ENCODE measurements around the gene RTEL1.

Gene RTEL1

DNA sequence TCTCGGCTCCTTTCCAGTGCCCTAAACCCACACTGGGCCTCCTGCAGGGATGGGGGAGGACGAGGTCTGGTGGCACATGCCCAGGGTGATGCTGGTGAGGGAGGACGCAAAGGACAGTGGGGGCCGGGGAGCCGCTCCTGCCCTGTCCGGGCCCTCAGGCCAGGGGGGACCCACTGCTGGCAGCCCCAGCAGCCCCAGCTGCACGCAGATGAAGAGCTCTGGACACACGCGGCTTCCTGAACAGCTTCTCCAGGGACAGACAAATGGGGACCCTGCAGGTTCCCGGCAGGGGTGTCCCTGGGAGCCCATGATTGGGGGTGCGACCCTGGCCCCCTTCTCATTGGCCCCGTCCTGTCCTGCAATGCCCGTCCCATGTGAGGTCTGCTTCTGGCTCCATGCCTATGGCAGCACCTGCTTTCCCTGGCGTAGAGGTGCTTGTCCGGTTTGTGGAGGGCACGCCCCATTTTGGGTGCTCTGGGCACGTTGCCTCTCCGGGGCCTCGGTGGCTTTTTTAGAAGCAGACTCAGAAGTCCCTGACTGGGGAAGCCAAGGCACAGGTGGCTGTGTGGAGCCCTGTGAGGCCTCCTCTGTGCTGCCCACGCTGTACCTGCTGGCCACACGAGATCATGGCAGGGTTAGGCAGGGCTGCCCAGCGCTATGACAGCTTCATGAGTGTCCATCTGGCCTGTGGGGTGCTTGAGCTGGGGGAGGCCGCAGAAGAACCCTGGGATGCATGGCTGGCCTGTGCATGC is 22.9 kb downstream of the RTEL1 start:
- Histone ChIP-seq H3K36me3 (ENCODE audit: insufficient read depth, low read length) (peaks cover 3% of the 10 kb centered on the region; the same call in 1 of the 2 replicates), H3K4me1 (ENCODE audit: insufficient read depth, low read length) (peaks cover 3% of the 10 kb centered on the region; the same call in 1 of the 2 replicates), H3K9ac (ENCODE audit: low read depth, low read length) (no peak overlapping the region), H3K9me3 (ENCODE audit: control insufficient read depth, insufficient read depth, low read length) (no peaks in the 10 kb centered on the region)

DNA sequence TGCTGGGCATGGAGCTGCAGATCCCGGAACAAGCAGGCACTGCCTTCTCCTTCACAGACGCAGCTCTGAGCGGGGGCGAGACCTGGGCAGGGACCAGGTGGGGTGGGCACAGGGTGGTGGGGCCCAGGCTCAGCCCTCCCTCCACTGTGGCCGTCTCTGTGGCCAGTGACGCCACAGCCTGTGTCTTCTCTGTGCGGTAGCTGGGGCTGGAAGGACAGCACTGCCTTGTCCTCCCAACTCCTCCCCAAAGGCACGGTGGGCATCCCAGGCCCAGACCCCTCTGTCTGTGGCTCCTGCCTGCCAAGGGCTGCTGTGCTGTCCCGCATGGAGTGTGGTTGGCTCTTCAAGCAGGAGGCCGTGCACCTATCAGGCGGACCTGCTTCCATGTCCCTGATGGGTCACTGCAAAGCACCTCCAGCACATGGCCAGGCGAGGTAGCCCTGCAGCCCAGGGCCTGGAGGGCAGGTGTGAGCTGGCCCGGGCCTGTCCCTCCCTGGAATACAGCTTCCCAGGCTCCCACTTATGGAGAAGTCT is 23.6 kb downstream of the RTEL1 start:
- no peaks in the 10 kb centered on the region for H3K9me3 ChIP-seq (ENCODE audit: control insufficient read depth, insufficient read depth, low read length)
- H3K9ac ChIP-seq (ENCODE audit: low read depth, low read length): no peak overlapping the region
- H3K36me3 ChIP-seq (ENCODE audit: insufficient read depth, low read length): peaks cover 3% of the 10 kb centered on the region; the same call in 1 of the 2 replicates
- peaks cover 3% of the 10 kb centered on the region; the same call in 1 of the 2 replicates for H3K4me1 ChIP-seq (ENCODE audit: insufficient read depth, low read length)

DNA sequence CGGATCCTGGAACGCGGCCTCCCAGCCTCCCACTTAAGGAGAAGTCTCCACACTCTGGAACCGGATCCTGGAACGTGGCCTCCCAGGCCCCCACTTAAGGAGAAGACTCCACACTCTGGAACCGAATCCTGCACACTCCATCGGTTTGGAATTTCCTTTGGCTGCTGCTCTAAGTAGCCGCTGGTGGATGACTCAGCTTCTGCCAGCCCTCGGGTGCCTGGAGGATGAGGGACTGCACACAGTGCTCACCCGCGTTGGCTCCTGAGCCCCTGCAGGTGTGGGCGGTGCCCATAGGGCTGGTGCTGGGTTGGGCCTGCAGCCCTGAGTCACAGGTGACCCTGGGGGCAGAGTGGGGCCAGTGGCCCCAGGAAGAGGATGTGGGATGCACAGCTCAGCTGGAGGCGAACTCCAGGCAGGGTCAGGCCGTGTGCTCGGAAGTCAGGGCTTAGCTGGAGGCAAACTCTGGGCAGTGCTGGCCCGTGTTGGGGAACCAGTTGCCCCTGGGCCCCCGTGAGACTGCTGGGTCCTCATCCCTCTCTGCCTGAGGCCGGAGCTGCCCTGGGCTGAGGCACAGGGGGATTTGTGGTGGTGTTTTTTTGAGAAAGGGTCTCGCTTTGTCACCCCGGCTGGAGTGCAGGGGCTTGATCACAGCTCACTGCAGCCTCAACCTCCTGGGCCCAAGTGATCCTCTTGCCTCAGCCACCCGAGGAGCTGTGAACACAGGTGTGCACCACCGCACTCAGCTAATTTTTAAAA is 24.4 kb downstream of the RTEL1 start:
- no peak overlapping the region for H3K9ac ChIP-seq (ENCODE audit: low read depth, low read length)
- peaks cover 3% of the 10 kb centered on the region; the same call in 1 of the 2 replicates for H3K36me3 ChIP-seq (ENCODE audit: insufficient read depth, low read length)
- H3K9me3 ChIP-seq (ENCODE audit: control insufficient read depth, insufficient read depth, low read length): no peaks in the 10 kb centered on the region
- peaks cover 3% of the 10 kb centered on the region; the same call in 1 of the 2 replicates for H3K4me1 ChIP-seq (ENCODE audit: insufficient read depth, low read length)

DNA sequence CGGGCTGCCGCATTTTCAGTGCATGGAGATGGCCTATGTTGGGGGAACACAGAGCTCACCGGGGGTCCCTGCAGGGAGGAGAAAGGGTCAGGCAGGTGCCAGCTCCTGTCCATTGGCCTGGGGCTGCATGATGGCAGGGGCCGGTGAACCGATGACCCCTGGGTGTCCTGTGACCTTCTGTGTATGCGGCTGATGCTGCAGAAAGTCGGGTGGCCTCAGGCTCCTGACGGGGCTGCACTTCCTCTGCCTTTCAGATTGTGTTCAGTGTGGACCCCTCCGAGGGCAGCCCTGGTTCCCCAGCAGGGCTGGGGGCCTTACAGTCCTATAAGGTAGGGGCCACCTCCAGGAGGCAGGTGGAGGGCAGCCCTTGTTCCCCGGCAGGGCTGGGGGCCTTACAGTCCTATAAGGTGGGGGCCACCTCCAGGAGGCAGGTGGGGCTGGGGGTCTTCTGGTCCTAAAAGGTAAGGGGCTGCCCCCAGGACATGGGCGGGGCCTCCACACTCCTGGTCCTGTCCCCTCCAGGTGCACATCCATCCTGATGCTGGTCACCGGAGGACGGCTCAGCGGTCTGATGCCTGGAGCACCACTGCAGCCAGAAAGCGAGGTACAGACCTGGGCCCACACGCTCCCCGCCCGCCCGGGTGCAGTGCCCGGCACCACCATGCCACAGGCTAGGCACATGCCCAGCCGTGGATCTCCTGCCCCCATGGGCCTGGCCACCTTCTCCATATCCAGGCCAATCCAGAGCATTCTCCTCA is 27.3 kb downstream of the RTEL1 start:
- Histone ChIP-seq H3K4me1 (ENCODE audit: insufficient read depth, low read length) (peaks cover 3% of the 10 kb centered on the region; the same call in 1 of the 2 replicates), H3K9me3 (ENCODE audit: control insufficient read depth, insufficient read depth, low read length) (no peaks in the 10 kb centered on the region), H3K9ac (ENCODE audit: low read depth, low read length) (no peak overlapping the region), H3K36me3 (ENCODE audit: insufficient read depth, low read length) (0 out of 2 replicates have a peak, but pooled peaks cover 3% of the 10 kb centered on the region)

DNA sequence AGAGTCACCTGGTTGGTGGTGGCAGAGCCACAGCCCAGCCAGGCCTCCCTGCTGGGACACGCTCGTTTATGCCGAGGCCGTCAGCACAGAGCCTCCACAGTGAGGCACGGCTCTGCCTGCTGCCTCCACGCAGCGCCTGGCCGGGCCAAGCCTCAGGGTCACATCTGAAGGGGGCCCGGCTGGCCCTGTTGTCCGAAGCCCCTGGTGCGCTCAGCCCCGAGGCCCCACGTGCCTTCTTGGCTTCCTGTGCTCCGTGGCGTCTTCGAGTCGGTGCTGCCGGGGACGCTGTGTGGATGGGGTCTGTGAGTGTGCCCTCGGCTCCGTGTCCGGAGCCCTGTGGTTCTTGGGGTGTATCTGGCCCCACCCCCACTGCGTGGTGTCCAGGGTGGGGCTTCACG is 28.0 kb downstream of the RTEL1 start:
- 0 out of 2 replicates have a peak, but pooled peaks cover 3% of the 10 kb centered on the region for H3K36me3 ChIP-seq (ENCODE audit: insufficient read depth, low read length)
- H3K9ac ChIP-seq (ENCODE audit: low read depth, low read length): no peak overlapping the region
- H3K9me3 ChIP-seq (ENCODE audit: control insufficient read depth, insufficient read depth, low read length): no peaks in the 10 kb centered on the region
- peaks cover 3% of the 10 kb centered on the region; the same call in 1 of the 2 replicates for H3K4me1 ChIP-seq (ENCODE audit: insufficient read depth, low read length)

DNA sequence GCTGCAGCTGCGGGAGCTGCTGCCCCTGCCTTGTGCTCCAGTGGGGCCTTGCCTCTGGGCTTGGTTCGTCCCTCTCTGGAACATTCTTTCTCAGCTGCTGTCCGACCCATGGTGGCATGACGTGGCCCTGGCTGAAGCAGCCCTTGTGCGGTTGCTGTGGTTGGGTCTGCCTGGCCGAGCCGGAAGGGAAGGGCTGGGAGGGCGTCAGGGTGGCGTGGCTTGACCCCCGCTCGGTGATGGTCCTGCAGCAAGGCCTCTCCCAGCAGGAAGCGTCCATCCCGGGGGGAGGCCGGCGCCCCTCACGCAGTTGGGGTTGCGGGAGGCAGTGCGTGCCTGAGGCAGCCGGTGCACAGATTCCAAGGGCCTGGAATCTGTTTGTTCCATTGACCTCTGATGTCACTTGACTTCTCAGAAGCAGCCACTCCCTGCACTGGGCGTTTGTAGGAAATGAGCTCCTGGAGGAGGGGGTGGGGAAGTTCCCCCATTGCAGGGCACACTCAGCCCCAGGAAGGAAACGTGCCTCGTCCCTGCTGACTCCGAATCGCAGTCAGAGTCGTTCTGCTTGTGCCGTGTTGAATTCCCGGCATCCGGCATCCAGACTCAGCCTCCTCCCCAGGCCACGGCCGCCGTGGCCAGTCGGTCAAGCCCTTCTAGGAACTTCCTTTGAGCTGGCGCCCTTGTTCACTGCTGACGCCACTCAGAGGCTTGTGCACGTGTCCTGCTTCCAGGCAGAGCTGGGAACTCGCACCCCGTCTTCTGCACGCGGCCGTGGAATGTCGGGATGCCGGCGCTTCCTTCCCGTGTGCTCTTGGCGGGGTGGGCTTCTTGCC is 28.6 kb downstream of the RTEL1 start:
- peaks cover 3% of the 10 kb centered on the region; the same call in 1 of the 2 replicates for H3K4me1 ChIP-seq (ENCODE audit: insufficient read depth, low read length)
- H3K36me3 ChIP-seq (ENCODE audit: insufficient read depth, low read length): 0 out of 2 replicates have a peak, but pooled peaks cover 3% of the 10 kb centered on the region
- H3K9me3 ChIP-seq (ENCODE audit: control insufficient read depth, insufficient read depth, low read length): no peaks in the 10 kb centered on the region
- H3K9ac ChIP-seq (ENCODE audit: low read depth, low read length): no peak overlapping the region

DNA sequence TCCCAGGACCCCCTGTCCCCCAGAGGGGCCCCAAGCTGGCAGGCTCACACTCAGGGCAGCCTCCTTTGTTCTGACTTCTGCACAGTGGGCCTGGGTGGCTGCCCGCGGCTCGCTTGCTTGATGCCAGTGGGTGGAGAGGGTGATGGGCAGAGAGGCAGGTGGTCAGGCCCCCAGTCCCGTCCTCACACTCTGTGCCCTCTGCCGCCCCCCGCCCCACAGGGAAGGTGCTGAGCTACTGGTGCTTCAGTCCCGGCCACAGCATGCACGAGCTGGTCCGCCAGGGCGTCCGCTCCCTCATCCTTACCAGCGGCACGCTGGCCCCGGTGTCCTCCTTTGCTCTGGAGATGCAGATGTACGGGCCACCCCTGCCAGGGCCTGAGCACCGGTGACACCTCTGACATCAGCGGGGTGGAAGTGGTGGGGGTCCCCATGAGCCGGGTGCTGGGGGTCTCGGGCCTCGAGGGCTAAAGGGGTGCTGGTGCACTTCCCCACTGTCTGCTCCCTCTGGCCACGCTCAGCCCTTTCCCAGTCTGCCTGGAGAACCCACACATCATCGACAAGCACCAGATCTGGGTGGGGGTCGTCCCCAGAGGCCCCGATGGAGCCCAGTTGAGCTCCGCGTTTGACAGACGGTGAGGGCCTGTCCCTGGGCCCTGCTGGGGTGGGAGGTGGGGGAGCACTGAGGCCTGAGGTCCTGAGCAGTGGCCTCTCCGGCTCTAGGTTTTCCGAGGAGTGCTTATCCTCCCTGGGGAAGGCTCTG is 29.5 kb downstream of the RTEL1 start:
- Histone ChIP-seq H3K36me3 (ENCODE audit: insufficient read depth, low read length) (0 out of 2 replicates have a peak, but pooled peaks cover 3% of the 10 kb centered on the region), H3K4me1 (ENCODE audit: insufficient read depth, low read length) (peaks cover 3% of the 10 kb centered on the region; the same call in 1 of the 2 replicates), H3K9me3 (ENCODE audit: control insufficient read depth, insufficient read depth, low read length) (no peaks in the 10 kb centered on the region), H3K9ac (ENCODE audit: low read depth, low read length) (no peak overlapping the region)

DNA sequence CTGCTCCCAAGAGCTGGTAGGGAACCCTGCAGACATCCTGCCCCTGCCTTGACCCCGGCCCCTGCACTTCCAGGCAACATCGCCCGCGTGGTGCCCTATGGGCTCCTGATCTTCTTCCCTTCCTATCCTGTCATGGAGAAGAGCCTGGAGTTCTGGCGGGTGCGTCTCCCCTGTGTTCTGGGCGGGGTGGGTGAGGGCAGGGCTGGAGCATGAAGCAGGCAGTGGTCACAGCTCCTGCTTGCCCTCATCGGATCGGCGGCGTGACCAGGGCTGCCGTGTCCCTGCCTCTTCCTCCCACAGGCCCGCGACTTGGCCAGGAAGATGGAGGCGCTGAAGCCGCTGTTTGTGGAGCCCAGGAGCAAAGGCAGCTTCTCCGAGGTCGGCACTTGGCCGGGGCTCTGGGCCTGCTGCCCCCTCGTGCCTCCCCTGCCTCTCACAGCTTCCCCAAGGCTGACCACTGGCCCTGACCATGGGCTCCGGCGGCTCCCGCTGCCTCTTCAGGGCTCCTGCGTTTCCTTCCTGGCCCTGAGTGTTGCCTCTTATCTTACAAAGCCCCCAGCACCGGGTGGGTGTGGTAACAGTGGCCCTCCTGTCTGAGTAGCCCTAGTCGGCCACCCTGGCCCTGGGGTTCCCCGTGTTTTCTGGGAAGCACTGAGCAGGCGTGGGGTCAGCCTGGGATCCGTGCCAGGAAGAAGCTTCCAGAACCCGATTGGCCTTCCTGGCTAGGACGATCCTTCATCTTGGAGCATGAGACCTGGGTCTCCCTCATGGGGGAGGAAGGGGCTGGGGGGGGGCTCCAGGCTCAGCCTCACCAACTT is 30.3 kb downstream of the RTEL1 start:
- Histone ChIP-seq H3K36me3 (ENCODE audit: insufficient read depth, low read length) (no peaks in the 10 kb centered on the region), H3K9me3 (ENCODE audit: control insufficient read depth, insufficient read depth, low read length) (no peaks in the 10 kb centered on the region), H3K9ac (ENCODE audit: low read depth, low read length) (no peak overlapping the region), H3K4me1 (ENCODE audit: insufficient read depth, low read length) (no peaks in the 10 kb centered on the region; the same call in 1 of the 2 replicates)

DNA sequence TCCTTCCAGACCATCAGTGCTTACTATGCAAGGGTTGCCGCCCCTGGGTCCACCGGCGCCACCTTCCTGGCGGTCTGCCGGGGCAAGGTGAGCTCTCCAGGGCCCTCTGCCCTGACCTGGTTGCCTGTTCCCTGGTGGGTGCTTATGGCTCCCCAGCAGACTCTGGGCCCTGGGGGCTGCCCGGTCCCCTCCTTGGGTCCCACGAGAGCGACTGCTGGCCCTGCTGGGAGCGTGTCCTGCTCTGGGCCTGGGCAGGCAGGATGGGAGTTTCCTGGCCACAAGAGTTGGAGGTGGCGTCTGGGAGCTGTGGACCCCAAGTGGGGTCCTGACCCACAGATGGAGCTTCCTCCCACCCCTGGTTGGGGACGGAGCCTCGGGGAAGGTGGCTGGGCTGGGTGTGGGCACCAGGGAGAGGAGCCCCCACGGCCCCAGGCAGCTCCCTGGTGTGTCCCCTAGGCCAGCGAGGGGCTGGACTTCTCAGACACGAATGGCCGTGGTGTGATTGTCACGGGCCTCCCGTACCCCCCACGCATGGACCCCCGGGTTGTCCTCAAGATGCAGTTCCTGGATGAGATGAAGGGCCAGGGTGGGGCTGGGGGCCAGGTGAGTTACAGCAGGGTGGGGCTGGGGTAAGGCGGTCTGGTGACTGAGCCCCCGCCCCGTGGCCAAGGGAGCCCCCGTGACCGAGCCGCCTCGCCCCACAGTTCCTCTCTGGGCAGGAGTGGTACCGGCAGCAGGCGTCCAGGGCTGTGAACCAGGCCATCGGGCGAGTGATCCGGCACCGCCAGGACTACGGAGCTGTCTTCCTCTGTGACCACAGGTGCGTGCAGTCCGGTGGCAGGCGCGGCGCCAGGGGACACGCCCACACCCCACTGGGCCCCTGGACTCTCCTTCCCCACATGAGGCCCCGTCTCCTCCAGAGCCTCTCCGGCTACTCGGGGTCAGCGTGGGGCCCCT is 31.2 kb downstream of the RTEL1 start:
- Histone ChIP-seq H3K9me3 (ENCODE audit: control insufficient read depth, insufficient read depth, low read length) (no peaks in the 10 kb centered on the region), H3K4me1 (ENCODE audit: insufficient read depth, low read length) (no peaks in the 10 kb centered on the region; the same call in 1 of the 2 replicates), H3K36me3 (ENCODE audit: insufficient read depth, low read length) (peaks cover 2% of the 10 kb centered on the region; the same call in 1 of the 2 replicates), H3K9ac (ENCODE audit: low read depth, low read length) (no peak overlapping the region)

DNA sequence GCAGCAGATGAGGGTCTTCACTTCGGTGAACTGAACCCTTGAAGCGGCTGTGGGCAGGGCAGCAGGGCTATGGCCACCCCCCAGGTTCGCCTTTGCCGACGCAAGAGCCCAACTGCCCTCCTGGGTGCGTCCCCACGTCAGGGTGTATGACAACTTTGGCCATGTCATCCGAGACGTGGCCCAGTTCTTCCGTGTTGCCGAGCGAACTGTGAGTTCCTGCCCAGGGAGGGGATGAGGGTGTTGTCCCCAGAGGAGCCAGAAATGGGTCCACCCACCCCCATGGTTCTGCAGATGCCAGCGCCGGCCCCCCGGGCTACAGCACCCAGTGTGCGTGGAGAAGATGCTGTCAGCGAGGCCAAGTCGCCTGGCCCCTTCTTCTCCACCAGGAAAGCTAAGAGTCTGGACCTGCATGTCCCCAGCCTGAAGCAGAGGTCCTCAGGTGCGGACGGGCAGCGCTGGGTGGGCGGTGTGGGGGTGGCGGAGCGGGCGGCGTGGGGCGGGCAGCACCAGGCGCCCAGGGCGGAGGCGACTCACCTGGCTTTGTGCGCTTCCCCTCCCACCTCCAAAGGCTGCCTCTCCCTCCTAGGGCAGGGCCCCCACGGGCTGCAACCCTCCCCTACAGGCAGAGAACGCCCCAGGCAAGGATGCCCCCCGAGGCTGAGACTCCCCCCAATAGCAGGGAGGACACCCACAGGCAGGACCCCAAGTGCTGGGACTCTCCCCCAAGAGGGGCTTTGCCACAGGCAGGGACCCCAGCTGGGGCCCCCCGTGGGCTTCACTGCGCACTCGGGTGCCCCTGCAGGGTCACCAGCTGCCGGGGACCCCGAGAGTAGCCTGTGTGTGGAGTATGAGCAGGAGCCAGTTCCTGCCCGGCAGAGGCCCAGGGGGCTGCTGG is 32.1 kb downstream of the RTEL1 start:
- H3K9ac ChIP-seq (ENCODE audit: low read depth, low read length): no peak overlapping the region
- no peaks in the 10 kb centered on the region; the same call in 1 of the 2 replicates for H3K4me1 ChIP-seq (ENCODE audit: insufficient read depth, low read length)
- no peaks in the 10 kb centered on the region for H3K9me3 ChIP-seq (ENCODE audit: control insufficient read depth, insufficient read depth, low read length)
- H3K36me3 ChIP-seq (ENCODE audit: insufficient read depth, low read length): peaks cover 2% of the 10 kb centered on the region; the same call in 1 of the 2 replicates

All from ES-I3 (cell line).